HepG2 (cell line): ENCODE measurements around the gene ATP5F1E. TPM values are rescaled to one million over a fixed set of nuclear protein-coding genes. Genes with fewer than 3 reads are reported as not detected.
A peak's percentile ranks its signal among the peaks of the same experiment; 100 is the strongest.

Source experiments
- ATAC-seq: fragments of 200-7000 bp; cut with Tn5 transposase; 3 replicates; pipeline ENCODE4 v1.9.1; 2020; ENCODE audit warnings: mild to moderate bottlenecking, moderate library complexity
- BruUV-seq: library from RNA; stranded (reverse); fragments of 400-500 nt; replicated peaks from 2 replicates; lab custom pipeline; 2021; lab: Mats Ljungman, UMichigan
- CTCF ChIA-PET: fragments of 300-600 bp; formaldehyde crosslinking; extraction: SDS; loops from one replicate; lab custom pipeline; 2021; ENCODE audit warnings: low total read pairs, inconsistent platforms, low intra/inter-chr PET ratio; lab: Yijun Ruan, JAX
- POLR2A ChIA-PET: fragments of 350-600 bp; sonication (Branson Sonifier 250); formaldehyde crosslinking; loops from one replicate; lab custom pipeline; 2020; ENCODE audit warnings: antibody characterized with exemption, inconsistent platforms; lab: Yijun Ruan, JAX
- DNase-seq: peaks from one replicate; pipeline ENCODE4 v3.0.0-alpha.2; 2015; ENCODE audit warnings: low spot score
- FAIRE-seq: peaks from 3 replicates; lab custom pipeline; 2011; peaks lifted over from hg19 to GRCh38; lab: Jason Lieb, UNC
- H2AFZ ChIP-seq: one replicate; pipeline ENCODE4 v1.6.1; 2011; ENCODE audit warnings: low read length, inconsistent platforms
- H3K27ac ChIP-seq: fragments of 300-600 bp; 3 replicates; pipeline ENCODE4 v1.8.0; 2011; ENCODE audit warnings: mixed run types, mild to moderate bottlenecking, mixed read lengths, low read length, inconsistent platforms; ENCODE audit not compliant: insufficient read depth; ENCODE audit errors: extremely low read length
- H3K27me3 ChIP-seq, 2 experiments: fragments of 200-600 bp in 1 of 2; 2 replicates in 1 of 2; 3 replicates in 1 of 2; pipeline versions ENCODE4 v1.6.0 to v1.8.0; 2011; ENCODE audit warnings: low read length in 2 of 2, mild to moderate bottlenecking in 2 of 2, moderate library complexity in 2 of 2, inconsistent platforms in 1 of 2; ENCODE audit not compliant: insufficient read depth in 2 of 2, control insufficient read depth in 1 of 2
- H3K36me3 ChIP-seq, 2 experiments: fragments of 200-600 bp in 1 of 2; replicated peaks in 1 of 2; 2 replicates in 1 of 2; 3 replicates in 1 of 2; pipeline versions ENCODE4 v1.5.1 to v1.8.0; 2011; ENCODE audit warnings: low read length in 2 of 2, inconsistent platforms in 1 of 2; ENCODE audit not compliant: insufficient read depth in 2 of 2, control insufficient read depth in 1 of 2
- H3K4me1 ChIP-seq: 2 replicates; pipeline ENCODE4 v1.5.1; 2012; ENCODE audit warnings: low read length, inconsistent platforms; ENCODE audit not compliant: insufficient read depth
- H3K4me2 ChIP-seq: 2 replicates; pipeline ENCODE4 v1.6.0; 2011; ENCODE audit warnings: low read depth, low read length, inconsistent platforms
- H3K4me3 ChIP-seq, 3 experiments: fragments of 200-600 bp in 1 of 3; sonication (generic), shearing (Covaris generic) in 1 of 3; replicated peaks in 1 of 3; 2 replicates each; pipeline ENCODE4 v1.5.1; 2011 to 2016; ENCODE audit warnings: low read length in 3 of 3, inconsistent platforms in 2 of 3, low read depth in 2 of 3, mild to moderate bottlenecking in 2 of 3, control low read depth in 1 of 3, mixed read lengths in 1 of 3; ENCODE audit not compliant: insufficient read depth in 1 of 3
- H3K79me2 ChIP-seq: one replicate; pipeline ENCODE4 v1.6.1; 2011; ENCODE audit warnings: low read length, inconsistent platforms; ENCODE audit not compliant: insufficient read depth
- H3K9ac ChIP-seq: 2 replicates; pipeline ENCODE4 v1.6.0; 2011; ENCODE audit warnings: mild to moderate bottlenecking, low read depth, low read length, inconsistent platforms; ENCODE audit not compliant: insufficient read depth
- H3K9me3 ChIP-seq: 2 replicates; pipeline ENCODE4 v1.5.1; 2012; ENCODE audit warnings: mild to moderate bottlenecking, low read length
- H4K20me1 ChIP-seq: 2 replicates; pipeline ENCODE4 v1.6.0; 2011; ENCODE audit warnings: inconsistent platforms, mild to moderate bottlenecking, low read length, moderate library complexity; ENCODE audit not compliant: insufficient read depth
- CERS6 ChIP-seq: sonication (generic); formaldehyde crosslinking; IDR thresholded peaks from 2 replicates; pipeline ENCODE4 v1.5.0; 2020; ENCODE audit warnings: missing genetic modification reagents
- DBP ChIP-seq: sonication (generic); formaldehyde crosslinking; IDR thresholded peaks from 2 replicates; pipeline ENCODE4 v1.4.0; 2020; ENCODE audit warnings: missing genetic modification reagents; ENCODE audit errors: not compliant biosample characterization
- DPF2 ChIP-seq: sonication (generic); formaldehyde crosslinking; IDR thresholded peaks from 2 replicates; pipeline ENCODE4 v1.4.0; 2020; ENCODE audit warnings: mild to moderate bottlenecking, low read depth, missing genetic modification reagents, borderline replicate concordance
- E2F1 ChIP-seq: sonication (generic); formaldehyde crosslinking; IDR thresholded peaks from 2 replicates; pipeline ENCODE4 v1.5.0; 2020; ENCODE audit warnings: missing genetic modification reagents
- GLI4 ChIP-seq: sonication (generic); formaldehyde crosslinking; IDR thresholded peaks from 2 replicates; pipeline ENCODE4 v1.5.1; 2020; ENCODE audit warnings: missing genetic modification reagents, mild to moderate bottlenecking, moderate library complexity, borderline replicate concordance
- GZF1 ChIP-seq: sonication (generic); formaldehyde crosslinking; IDR thresholded peaks from 2 replicates; pipeline ENCODE4 v1.5.1; 2020; ENCODE audit warnings: mild to moderate bottlenecking, missing genetic modification reagents
- HNF4G ChIP-seq, 2 experiments: sonication (generic) in 1 of 2; formaldehyde crosslinking in 1 of 2; IDR thresholded peaks; 2 replicates each; pipeline versions ENCODE4 v1.4.0 to v1.6.1; 2011 to 2020; ENCODE audit warnings: borderline replicate concordance in 2 of 2, low read depth in 2 of 2, mild to moderate bottlenecking in 2 of 2, low read length in 1 of 2, missing genetic modification reagents in 1 of 2, moderate library complexity in 1 of 2
- MTERF4 ChIP-seq: sonication (generic); formaldehyde crosslinking; IDR thresholded peaks from 2 replicates; pipeline ENCODE4 v1.8.0; 2023; ENCODE audit warnings: mild to moderate bottlenecking, missing genetic modification reagents
- NAIF1 ChIP-seq: sonication (generic); formaldehyde crosslinking; IDR thresholded peaks from 2 replicates; pipeline ENCODE4 v1.5.0; 2020; ENCODE audit warnings: mild to moderate bottlenecking, missing genetic modification reagents, borderline replicate concordance
- RCOR2 ChIP-seq: IDR thresholded peaks from 2 replicates; pipeline ENCODE4 v1.6.1; 2016; ENCODE audit warnings: missing biosample characterization, missing genetic modification reagents
- USF2 ChIP-seq, 2 experiments: sonication (generic) in 1 of 2; formaldehyde crosslinking in 1 of 2; IDR thresholded peaks; 2 replicates each; pipeline versions ENCODE4 v1.5.1 to v1.6.1; 2011 to 2020; ENCODE audit warnings: borderline replicate concordance in 1 of 2, low read depth in 1 of 2, low read length in 1 of 2, mild to moderate bottlenecking in 1 of 2, missing genetic modification reagents in 1 of 2, moderate library complexity in 1 of 2
- ZNF572 ChIP-seq: sonication (generic); formaldehyde crosslinking; IDR thresholded peaks from 2 replicates; pipeline ENCODE4 v1.5.1; 2020; ENCODE audit warnings: mild to moderate bottlenecking, missing genetic modification reagents
- ZNF580 ChIP-seq: IDR thresholded peaks from 2 replicates; pipeline ENCODE4 v1.6.1; 2016; ENCODE audit warnings: low read depth, borderline replicate concordance
- ZZZ3 ChIP-seq: sonication (generic); formaldehyde crosslinking; IDR thresholded peaks from 2 replicates; pipeline ENCODE4 v1.4.0; 2020; ENCODE audit warnings: missing genetic modification reagents, mild to moderate bottlenecking, borderline replicate concordance
- WGBS: methylation state at CpG from one replicate; pipeline ENCODE4 v1.1.6; 2017; ENCODE audit warnings: low lambda C conversion rate; 5-methylcytosine and 5-hydroxymethylcytosine counted together
- in situ Hi-C: cut with HindIII; loops from 2 replicates; pipeline ENCODE4 v1.10.0; 2017; ENCODE audit warnings: low pct_unique_long_range_greater_than_20kb; ENCODE audit not compliant: extremely low pct_ligation_motif_present
- intact Hi-C: fragments of 100-400 bp; cut with micrococcal nuclease; formaldehyde crosslinking; loops from one replicate; pipeline ENCODE4 v1.10.0; 2022; ENCODE audit not compliant: unreplicated experiment
- polyA plus RNA-seq, 8 experiments: library from polyadenylated mRNA; depleted of rRNA in 3 of 8; stranded (reverse) in 7 of 8; unstranded in 1 of 8; fragments of >200 nt; fragmentation: Illumina TruSeq in 4 of 8; extraction: Trizol in 4 of 8; gene quantifications; 2 replicates each; pipeline versions ENCODE4 v1.2.1 to v1.2.3, GENCODE V29; 2011 to 2016; ENCODE audit warnings: low read depth in 4 of 8, missing spikeins in 1 of 8, mixed read lengths in 1 of 8; ENCODE audit not compliant: insufficient read depth in 1 of 8
- total RNA-seq, 5 experiments: library from RNA; depleted of rRNA; stranded (reverse); fragments of >200 nt; fragmentation: Illumina TruSeq; extraction: Trizol; gene quantifications; 2 replicates each; pipeline ENCODE4 v1.2.3, GENCODE V29; 2016; ENCODE audit warnings: low read depth in 1 of 5

ATP5F1E gene
- total and polyA plus RNA-seq, 2 of the 13 experiments (the other 11 are each of a cell fraction or from before 2014, with no cell fraction given) = 121 to 134 TPM

GRCh38 chr20:59031564-59032022 lies 542 bp downstream of the ATP5F1E start:
- peak; percentile 25 for ATAC-seq
- no peak for FAIRE-seq
- 0 out of 2 replicates have a peak, but pooled peaks have one; percentile 2 for TF ChIP-seq GZF1
- TF ChIP-seq ZNF572 (CRISPR knock-in tag) = no peak
- TF ChIP-seq E2F1 (CRISPR knock-in tag) = 0 out of 2 replicates have a peak, but pooled peaks have one; percentile 20
- TF ChIP-seq NAIF1 = peak; percentile 70; the same call in 1 of the 2 replicates
- TF ChIP-seq ZNF580 (CRISPR knock-in tag) = 0 out of 2 replicates have a peak, but pooled peaks have one; percentile 75
- TF ChIP-seq DBP (CRISPR knock-in tag) = peak; percentile 66
- 0 out of 2 replicates have a peak, but pooled peaks have one; percentile 25 for TF ChIP-seq DPF2 (CRISPR knock-in tag)
- TF ChIP-seq ZZZ3 (CRISPR knock-in tag) = 0 out of 2 replicates have a peak, but pooled peaks have one; percentile 12
- TF ChIP-seq RCOR2 (CRISPR knock-in tag) = 0 out of 2 replicates have a peak, but pooled peaks have one; percentile 9
- peak; percentile 96; the same call in 1 of the 2 replicates for TF ChIP-seq MTERF4 (CRISPR knock-in tag)
- peak; percentile 29; the same call in 1 of the 2 replicates for TF ChIP-seq USF2 (IDR thresholded peaks at IDR 0.05; ENCODE audit: low read depth, low read length)
- TF ChIP-seq USF2 (CRISPR knock-in tag; IDR thresholded peaks at IDR 0.05; ENCODE audit: borderline replicate concordance) = peak; percentile 81; the same call in 1 of the 2 replicates
- TF ChIP-seq CERS6 (CRISPR knock-in tag) = 0 out of 2 replicates have a peak, but pooled peaks have one; percentile 4
- no peak for TF ChIP-seq GLI4 (CRISPR knock-in tag)
- no peak; the same call in 1 of the 2 replicates for TF ChIP-seq HNF4G (IDR thresholded peaks at IDR 0.05; ENCODE audit: borderline replicate concordance, low read depth, low read length)
- TF ChIP-seq HNF4G (CRISPR knock-in tag; IDR thresholded peaks at IDR 0.05; ENCODE audit: borderline replicate concordance, low read depth) = no peak

More at GRCh38 chr20:59031564-59032022, 542 bp downstream of the ATP5F1E start:
- Histone ChIP-seq H3K4me3 (peak overlapping the region; percentile 78 to 97 (median 93)), H3K27me3 (no peaks in the 10 kb centered on the region; a peak in 1 of 5 replicates), H3K9ac (peak overlapping the region; percentile 93), H4K20me1 (peaks cover 15% of the 10 kb centered on the region; the same call in 1 of the 2 replicates), H3K36me3 (peaks cover 15 to 29% of the 10 kb centered on the region in 2 experiments), H2AFZ (no peak overlapping the region), H3K79me2 (peaks cover 55% of the 10 kb centered on the region), H3K9me3 (no peaks in the 10 kb centered on the region), H3K27ac (peak overlapping the region; percentile 68), H3K4me2 (peak overlapping the region; percentile 97), H3K4me1 (peaks cover 58% of the 10 kb centered on the region)
- POLR2A ChIA-PET = interaction anchor here (0.6 to 3.7 kb wide), 26 partner anchors 8 to 643 kb away, joined by 3 to 68 read pairs (median 7); partner anchors contain the start of genes NELFCD, PRELID3B, STX16 and TUBB1
- in situ Hi-C loops (no loop called here), intact Hi-C loops (loop anchor here (1.0 to 5.0 kb wide), 4 partner anchors 15 to 139 kb away; partner anchors contain the start of gene NELFCD)
- peak; percentile 31 for DNase-seq
- CTCF ChIA-PET = no interaction called here
- BruUV-seq = no TSS peak
- WGBS = 5% methylated on average over 8 of the region's 13 CpGs
